ENCODE measurements around the gene BBLN.

Gene BBLN

GRCh38 chr9:128188209-128188608, 28.1 kb downstream of the BBLN start:
- FAIRE-seq (no peak), DNase-seq (ENCODE audit: low spot score) (no peak)

GRCh38 chr9:128190013-128190412, 29.9 kb downstream of the BBLN start:
- DNase-seq (ENCODE audit: low spot score) = no peak
- no peak for FAIRE-seq

DNA sequence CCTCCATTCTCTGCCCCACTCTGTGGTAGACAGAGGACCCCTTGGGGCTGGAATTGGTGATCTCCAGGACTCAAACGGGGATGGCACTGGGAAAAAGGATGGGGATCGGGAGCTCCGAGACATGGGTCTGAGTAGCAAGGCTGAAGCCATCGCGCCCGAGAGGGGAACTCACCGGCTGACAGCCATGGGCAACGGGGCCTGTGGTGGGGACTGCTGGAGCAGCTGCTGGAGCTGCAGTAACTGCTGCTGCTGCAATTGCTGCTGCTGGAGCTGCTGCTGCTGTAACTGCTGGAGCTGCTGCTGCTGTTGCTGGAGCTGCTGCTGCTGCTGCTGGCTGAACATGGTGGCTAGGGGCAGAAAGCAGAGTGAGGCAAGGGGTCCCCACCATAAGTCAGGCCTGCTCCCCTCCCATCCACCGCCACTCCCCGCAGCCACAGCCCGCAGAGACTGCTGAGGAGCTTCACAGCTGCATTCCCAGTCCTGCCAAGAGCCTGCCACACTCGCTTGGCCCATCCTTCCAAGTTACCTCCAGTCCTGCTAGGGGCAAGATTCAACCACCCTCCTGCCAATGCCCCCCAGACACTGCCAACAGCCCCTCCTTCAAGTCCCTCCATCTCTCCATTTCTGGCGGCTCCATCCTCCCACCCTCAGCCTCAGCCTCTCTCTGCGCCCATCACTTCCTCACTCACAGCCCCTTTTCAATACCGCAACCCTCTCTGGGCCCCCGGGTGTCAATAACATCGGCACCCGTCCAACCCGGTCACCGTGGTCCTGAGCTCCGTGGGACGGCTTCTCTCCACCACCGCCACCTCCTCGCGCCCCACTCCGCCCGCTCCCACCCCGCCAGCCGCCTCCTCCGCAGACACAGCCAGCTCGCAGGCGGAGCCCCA, 30.7 kb downstream of the BBLN start:
- FAIRE-seq = no peak
- no peak for DNase-seq (ENCODE audit: low spot score)

- FAIRE-seq = no peak
- peak; percentile 92 for DNase-seq (ENCODE audit: low spot score)
Measured at GRCh38 chr9:128191406-128192046, 31.5 kb downstream of the BBLN start, which contains the start of gene CIZ1. CIZ1 (minus strand) TSS chr9:128191572; CDS start chr9:128190857, 715 bp downstream.

DNA sequence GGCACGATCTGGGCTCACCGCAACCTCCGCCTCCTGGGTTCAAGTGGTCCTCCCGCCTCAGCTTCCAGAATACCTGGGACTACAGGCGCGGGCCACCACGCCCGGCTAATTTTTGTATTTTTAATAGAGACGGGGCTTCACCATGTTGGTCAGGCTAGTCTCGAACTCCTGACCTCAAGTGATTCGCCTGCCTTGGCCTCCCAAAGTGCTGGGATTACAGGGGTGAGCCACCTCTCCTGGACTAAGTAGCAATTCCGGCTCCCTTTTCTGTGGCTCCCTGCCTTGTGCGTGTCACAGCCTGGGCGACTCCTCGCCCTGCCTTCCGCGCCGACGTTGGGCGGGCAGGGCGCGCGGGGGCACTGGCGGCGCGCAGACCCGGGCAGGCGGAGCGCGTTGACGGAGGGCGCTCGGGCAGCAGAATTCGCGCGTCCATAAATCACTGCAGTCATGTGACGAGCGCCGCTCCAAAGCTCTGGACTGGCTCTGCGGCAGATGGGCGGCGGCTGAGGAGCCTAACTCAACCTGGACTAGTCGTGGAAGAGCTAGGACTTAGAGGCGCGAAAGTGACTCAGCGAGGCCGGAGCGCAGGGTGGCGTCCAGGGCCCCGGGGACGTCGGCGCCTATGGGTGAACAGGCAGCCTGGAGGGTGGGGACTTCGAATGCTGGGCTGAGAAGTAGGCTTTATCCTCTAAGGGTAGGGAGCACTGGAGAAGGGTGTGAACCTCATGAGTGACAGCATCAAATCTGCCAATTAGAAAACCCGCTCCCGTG, 32.7 kb downstream of the BBLN start:
- no peak for DNase-seq (ENCODE audit: low spot score)
- FAIRE-seq = no peak

DNA sequence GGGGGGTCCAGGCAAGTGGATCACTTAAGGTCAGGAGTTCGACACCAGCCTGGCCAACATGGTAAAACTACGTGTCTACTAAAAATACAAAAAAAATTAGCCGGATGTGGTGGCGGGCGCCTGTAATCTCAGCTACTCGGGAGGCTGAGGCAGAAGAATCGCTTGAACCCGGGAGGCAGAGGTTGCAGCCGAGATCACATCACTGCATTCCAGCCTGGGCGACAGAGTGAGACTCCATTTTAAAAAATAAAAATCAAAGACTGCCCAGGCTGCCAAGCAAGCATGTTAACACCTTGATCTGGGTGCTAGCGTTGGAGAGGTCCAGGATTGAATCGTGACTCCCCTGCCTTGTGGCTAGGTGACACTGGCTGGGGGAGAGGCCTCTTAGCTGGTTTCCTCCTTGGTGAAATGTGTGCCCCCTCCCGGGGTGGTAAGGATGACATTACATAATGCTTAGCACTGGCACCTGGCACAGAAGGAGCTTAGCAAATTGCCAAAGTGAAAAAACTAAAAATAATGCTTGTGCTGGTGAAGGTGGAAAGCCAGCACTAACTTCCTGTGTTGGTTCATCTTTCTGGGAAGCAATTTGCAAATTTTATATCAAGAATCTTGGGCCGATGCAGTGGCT, 33.5 kb downstream of the BBLN start:
- DNase-seq (ENCODE audit: low spot score) = no peak
- no peak for FAIRE-seq

- DNase-seq (ENCODE audit: low spot score) = no peak
- FAIRE-seq = no peak
Measured at GRCh38 chr9:128201441-128202369, 41.6 kb downstream of the BBLN start.

- no peak for FAIRE-seq
- DNase-seq (ENCODE audit: low spot score) = no peak
Measured at GRCh38 chr9:128202648-128203023, 42.6 kb downstream of the BBLN start.

- FAIRE-seq = no peak
- DNase-seq (ENCODE audit: low spot score) = peak; percentile 96
Measured at GRCh38 chr9:128203024-128203706, 43.1 kb downstream of the BBLN start, which contains the start of gene DNM1. DNM1 (plus strand) TSS chr9:128203379; CDS start chr9:128203471, 92 bp downstream.

DNA sequence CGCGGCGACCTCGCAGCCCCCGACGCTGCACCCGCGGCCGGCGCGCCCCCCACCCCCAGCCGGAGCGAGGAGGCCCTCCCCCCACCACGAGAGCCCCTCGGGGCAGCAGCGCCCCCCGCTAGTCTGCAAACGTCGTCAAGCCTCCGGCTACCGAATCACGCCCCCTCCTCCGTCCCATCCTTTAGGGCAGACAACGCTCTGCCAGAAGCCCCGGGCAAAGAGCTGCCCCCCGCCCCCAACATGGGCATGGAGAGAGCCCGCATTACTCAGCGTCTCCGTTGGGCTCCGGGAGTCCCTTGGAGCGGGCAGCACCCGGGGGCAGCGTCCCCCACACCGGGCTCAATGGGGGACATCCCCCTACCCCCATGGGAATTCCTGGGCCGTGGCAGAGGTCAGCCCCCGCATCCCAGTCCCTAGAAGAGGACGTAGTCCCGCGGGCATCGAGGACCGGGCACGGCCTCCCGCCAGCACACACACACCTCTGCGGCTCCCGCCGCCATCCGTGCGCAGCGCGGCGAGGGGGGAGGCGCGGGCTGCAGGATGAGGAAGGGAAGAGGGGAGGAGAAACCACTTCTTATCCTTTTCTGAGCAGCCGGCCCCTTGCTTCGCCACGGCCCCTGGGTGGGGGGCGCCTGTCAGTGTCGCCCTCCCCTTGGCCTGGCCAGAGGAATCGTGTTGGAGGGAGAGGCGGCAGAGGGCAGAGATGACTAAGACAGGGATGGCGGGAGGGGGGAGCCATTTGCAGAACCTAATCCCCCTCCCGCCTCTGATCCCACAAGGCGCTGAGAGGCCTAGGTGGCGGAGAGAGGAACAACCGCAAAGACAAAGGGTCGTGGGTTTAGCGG, 43.9 kb downstream of the BBLN start:
- FAIRE-seq (no peak), DNase-seq (ENCODE audit: low spot score) (peak; percentile 83)

- DNase-seq (ENCODE audit: low spot score) (no peak), FAIRE-seq (no peak)
Measured at GRCh38 chr9:128204858-128205257, 44.8 kb downstream of the BBLN start.

- no peak for DNase-seq (ENCODE audit: low spot score)
- FAIRE-seq = no peak
Measured at GRCh38 chr9:128205296-128205944, 45.4 kb downstream of the BBLN start.

- DNase-seq (ENCODE audit: low spot score) = no peak
Measured at GRCh38 chr9:128206484-128206883, 46.4 kb downstream of the BBLN start.

GRCh38 chr9:128206916-128207910, 47.1 kb downstream of the BBLN start:
- FAIRE-seq (no peak), DNase-seq (ENCODE audit: low spot score) (no peak)

More at GRCh38 chr9:128206484-128206883, 46.4 kb downstream of the BBLN start:
- no peak for FAIRE-seq

- FAIRE-seq = no peak
Measured at GRCh38 chr9:128208386-128208785, 48.3 kb downstream of the BBLN start.

GRCh38 chr9:128208946-128209669, 49.0 kb downstream of the BBLN start:
- FAIRE-seq (no peak), DNase-seq (ENCODE audit: low spot score) (no peak)

More at GRCh38 chr9:128208386-128208785, 48.3 kb downstream of the BBLN start:
- no peak for DNase-seq (ENCODE audit: low spot score)

Measured in urothelium cell line (cell line).